HL-60 (cell line): ENCODE data around the gene SLC27A3.

Experiments used
- DNase-seq, 2 experiments: peaks; one replicate each; pipeline ENCODE4 v3.0.0-alpha.2; 2010 to 2020; ENCODE audit warnings: low read depth in 1 of 2, low spot score in 1 of 2
- H3K27ac ChIP-seq: fragments of 250-450 bp; sonication (Bioruptor Pico); replicated peaks from 2 replicates; pipeline ENCODE4 v1.5.1; 2020; ENCODE audit warnings: mild to moderate bottlenecking, moderate library complexity
- H3K27me3 ChIP-seq: fragments of 250-450 bp; sonication (Bioruptor Pico); 2 replicates; pipeline ENCODE4 v1.5.1; 2021; ENCODE audit warnings: mild to moderate bottlenecking, moderate library complexity; ENCODE audit not compliant: insufficient read depth, poor library complexity, severe bottlenecking
- H3K4me3 ChIP-seq: replicated peaks from 2 replicates; pipeline ENCODE4 v1.5.1; 2011; ENCODE audit warnings: mild to moderate bottlenecking, control low read depth, low read length; ENCODE audit not compliant: insufficient read depth
- GABPA ChIP-seq: IDR thresholded peaks from 2 replicates; pipeline ENCODE4 v1.6.1; 2012; ENCODE audit warnings: low read depth
- POLR2AphosphoS5 ChIP-seq: IDR thresholded peaks from 2 replicates; pipeline ENCODE4 v1.6.1; 2012; ENCODE audit warnings: low read depth
- SPI1 ChIP-seq: IDR thresholded peaks from 2 replicates; pipeline ENCODE4 v1.6.1; 2012; ENCODE audit warnings: low read depth, mild to moderate bottlenecking, borderline replicate concordance
- TF ChIP-seq, protein P1 (sequence below): IDR thresholded peaks from one replicate; pipeline ENCODE4 v1.5.1; 2011; ENCODE audit warnings: low read length, control low read depth, inconsistent platforms; ENCODE audit not compliant: insufficient read depth
- TF ChIP-seq, protein P2 (sequence below): IDR thresholded peaks from 2 replicates; pipeline ENCODE4 v1.6.1; 2012; ENCODE audit warnings: low read depth; ENCODE audit not compliant: insufficient replicate concordance

SLC27A3 gene

DNA sequence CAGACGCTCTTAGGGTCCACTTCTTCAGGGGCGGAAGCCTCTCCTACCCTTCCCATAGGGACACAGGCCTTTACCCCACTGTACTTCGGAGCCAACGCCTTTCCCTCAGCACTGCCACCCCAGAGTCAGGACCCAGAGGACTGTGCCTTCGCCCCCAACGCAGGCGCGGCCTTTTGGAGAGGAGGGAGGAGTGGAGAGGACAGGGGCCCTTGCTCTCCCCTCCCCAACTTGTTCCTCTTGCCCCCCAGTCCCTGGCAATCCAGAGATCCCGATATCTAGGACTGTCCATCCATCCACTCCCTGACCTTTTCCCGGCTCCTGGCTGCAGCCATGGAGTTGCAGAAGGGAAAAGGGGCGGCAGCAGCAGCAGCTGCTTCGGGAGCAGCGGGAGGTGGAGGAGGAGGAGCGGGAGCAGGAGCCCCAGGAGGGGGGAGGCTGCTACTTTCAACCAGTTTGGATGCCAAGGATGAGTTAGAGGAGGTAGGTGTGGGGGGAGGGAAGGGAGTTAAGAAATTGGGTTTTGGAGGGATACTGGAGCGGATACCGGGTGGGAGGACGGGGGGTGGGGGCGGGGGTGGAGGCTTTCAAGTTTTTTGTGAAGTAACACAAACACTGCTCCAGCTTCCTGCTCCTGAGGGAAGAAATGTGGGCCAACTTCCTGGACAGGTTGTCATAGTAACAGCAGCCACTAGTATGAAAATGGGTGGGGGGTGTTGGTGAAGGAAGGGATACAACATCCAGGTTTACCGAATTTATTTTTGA is 46.7 kb upstream of the SLC27A3 start:
- Histone ChIP-seq H3K27me3 (no peaks in the 10 kb centered on the region), H3K4me3 (peak overlapping the region; percentile 82), H3K27ac (peak overlapping the region; percentile 96)
- DNase-seq: peak; percentile 34 to 52
- no peak for TF ChIP-seq GABPA
- no peak for TF ChIP-seq POLR2AphosphoS5
- no peak for TF ChIP-seq SPI1
- TF ChIP-seq, protein P1, sequence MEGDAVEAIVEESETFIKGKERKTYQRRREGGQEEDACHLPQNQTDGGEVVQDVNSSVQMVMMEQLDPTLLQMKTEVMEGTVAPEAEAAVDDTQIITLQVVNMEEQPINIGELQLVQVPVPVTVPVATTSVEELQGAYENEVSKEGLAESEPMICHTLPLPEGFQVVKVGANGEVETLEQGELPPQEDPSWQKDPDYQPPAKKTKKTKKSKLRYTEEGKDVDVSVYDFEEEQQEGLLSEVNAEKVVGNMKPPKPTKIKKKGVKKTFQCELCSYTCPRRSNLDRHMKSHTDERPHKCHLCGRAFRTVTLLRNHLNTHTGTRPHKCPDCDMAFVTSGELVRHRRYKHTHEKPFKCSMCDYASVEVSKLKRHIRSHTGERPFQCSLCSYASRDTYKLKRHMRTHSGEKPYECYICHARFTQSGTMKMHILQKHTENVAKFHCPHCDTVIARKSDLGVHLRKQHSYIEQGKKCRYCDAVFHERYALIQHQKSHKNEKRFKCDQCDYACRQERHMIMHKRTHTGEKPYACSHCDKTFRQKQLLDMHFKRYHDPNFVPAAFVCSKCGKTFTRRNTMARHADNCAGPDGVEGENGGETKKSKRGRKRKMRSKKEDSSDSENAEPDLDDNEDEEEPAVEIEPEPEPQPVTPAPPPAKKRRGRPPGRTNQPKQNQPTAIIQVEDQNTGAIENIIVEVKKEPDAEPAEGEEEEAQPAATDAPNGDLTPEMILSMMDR: no peak
- TF ChIP-seq, protein P2, sequence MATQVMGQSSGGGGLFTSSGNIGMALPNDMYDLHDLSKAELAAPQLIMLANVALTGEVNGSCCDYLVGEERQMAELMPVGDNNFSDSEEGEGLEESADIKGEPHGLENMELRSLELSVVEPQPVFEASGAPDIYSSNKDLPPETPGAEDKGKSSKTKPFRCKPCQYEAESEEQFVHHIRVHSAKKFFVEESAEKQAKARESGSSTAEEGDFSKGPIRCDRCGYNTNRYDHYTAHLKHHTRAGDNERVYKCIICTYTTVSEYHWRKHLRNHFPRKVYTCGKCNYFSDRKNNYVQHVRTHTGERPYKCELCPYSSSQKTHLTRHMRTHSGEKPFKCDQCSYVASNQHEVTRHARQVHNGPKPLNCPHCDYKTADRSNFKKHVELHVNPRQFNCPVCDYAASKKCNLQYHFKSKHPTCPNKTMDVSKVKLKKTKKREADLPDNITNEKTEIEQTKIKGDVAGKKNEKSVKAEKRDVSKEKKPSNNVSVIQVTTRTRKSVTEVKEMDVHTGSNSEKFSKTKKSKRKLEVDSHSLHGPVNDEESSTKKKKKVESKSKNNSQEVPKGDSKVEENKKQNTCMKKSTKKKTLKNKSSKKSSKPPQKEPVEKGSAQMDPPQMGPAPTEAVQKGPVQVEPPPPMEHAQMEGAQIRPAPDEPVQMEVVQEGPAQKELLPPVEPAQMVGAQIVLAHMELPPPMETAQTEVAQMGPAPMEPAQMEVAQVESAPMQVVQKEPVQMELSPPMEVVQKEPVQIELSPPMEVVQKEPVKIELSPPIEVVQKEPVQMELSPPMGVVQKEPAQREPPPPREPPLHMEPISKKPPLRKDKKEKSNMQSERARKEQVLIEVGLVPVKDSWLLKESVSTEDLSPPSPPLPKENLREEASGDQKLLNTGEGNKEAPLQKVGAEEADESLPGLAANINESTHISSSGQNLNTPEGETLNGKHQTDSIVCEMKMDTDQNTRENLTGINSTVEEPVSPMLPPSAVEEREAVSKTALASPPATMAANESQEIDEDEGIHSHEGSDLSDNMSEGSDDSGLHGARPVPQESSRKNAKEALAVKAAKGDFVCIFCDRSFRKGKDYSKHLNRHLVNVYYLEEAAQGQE: no peak

DNA sequence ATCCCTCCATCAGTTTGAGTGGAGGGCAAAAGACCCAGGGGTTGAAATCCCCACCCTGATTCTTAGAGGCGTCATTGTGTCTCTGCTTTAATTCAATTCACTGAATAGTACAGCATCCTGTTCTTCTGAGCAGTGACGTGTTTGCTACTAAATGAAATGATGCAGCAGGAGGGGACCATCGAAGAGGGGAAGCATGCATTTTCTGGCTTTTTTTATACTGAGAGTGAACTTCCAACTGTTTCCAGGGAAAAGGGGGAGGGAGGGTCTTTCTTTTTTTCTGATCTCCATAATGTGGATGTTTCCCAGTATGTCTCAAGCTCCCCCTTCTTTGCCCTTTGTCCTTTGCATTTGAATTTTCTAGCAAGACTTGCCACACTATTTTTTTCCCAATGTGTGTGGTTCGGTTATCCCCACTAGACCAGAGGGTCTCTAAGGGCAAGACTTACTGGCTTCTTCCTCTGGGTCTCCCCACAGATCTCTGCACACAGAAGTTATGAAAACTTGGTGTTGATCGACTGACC is 44.7 kb upstream of the SLC27A3 start:
- H3K27me3 ChIP-seq: no peaks in the 10 kb centered on the region
- H3K27ac ChIP-seq: no peak overlapping the region
- TF ChIP-seq SPI1: no peak
- TF ChIP-seq, protein P1: no peak
- TF ChIP-seq GABPA: no peak
- no peak for TF ChIP-seq POLR2AphosphoS5
- TF ChIP-seq, protein P2: no peak
- no peak overlapping the region for H3K4me3 ChIP-seq
- no peak for DNase-seq

DNA sequence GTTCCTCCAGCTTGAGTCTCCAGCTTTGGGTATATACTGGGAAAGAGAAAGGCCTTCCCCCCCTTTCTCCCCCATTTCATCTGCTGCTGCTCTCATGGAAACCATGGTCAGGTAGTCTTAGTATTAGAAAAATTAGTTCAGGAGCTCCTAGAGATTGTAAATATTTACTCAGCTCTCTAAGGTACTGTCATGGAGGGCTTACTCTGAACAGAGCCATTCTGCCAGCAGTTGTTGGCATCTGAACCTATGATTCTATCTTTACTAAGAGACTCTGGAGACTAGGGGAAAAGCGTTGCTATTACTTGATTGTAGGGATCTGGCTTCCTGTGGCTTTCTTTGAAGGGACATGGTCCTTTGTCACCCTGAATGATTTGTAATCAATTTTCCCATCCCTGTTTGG is 41.2 kb upstream of the SLC27A3 start:
- Histone ChIP-seq H3K27me3 (no peaks in the 10 kb centered on the region), H3K27ac (peak overlapping the region; percentile 27), H3K4me3 (no peak overlapping the region)
- TF ChIP-seq, protein P2: no peak
- TF ChIP-seq GABPA (no peak), POLR2AphosphoS5 (no peak), SPI1 (no peak)
- TF ChIP-seq, protein P1: no peak
- DNase-seq: no peak
